Measurements from ENCODE around the gene FRMD6.

Gene FRMD6

GRCh38 chr14:51707327-51707726 lies 55.6 kb downstream of the FRMD6 start:
- no peak for TF ChIP-seq CTCF (IDR thresholded peaks at IDR 0.05; ENCODE audit: low read depth, low read length)
- H3K4me3 ChIP-seq (replicated peaks in 1 of 2; ENCODE audit: low read depth in 2 of 2, low read length in 2 of 2): no peak overlapping the region
- DNase-seq (ENCODE audit: low read depth in 2 of 2): peak; percentile 24 to 47

- DNase-seq (ENCODE audit: low read depth in 2 of 2): peak in 1 of 2 donors; percentile 59
- H3K4me3 ChIP-seq (replicated peaks in 1 of 2; ENCODE audit: low read depth in 2 of 2, low read length in 2 of 2): no peak overlapping the region
- TF ChIP-seq CTCF (IDR thresholded peaks at IDR 0.05; ENCODE audit: low read depth, low read length): no peak
These were observed 59.8 kb downstream of the FRMD6 start for GRCh38 chr14:51711505-51711904.

GRCh38 chr14:51715250-51715649 lies 63.5 kb downstream of the FRMD6 start:
- no peak overlapping the region for H3K4me3 ChIP-seq (replicated peaks in 1 of 2; ENCODE audit: low read depth in 2 of 2, low read length in 2 of 2)
- TF ChIP-seq CTCF (IDR thresholded peaks at IDR 0.05; ENCODE audit: low read depth, low read length): no peak
- DNase-seq (ENCODE audit: low read depth in 2 of 2): no peak

- TF ChIP-seq CTCF (IDR thresholded peaks at IDR 0.05; ENCODE audit: low read depth, low read length): no peak
- DNase-seq (ENCODE audit: low read depth in 2 of 2): no peak
- no peak overlapping the region for H3K4me3 ChIP-seq (replicated peaks in 1 of 2; ENCODE audit: low read depth in 2 of 2, low read length in 2 of 2)
These were observed 64.0 kb downstream of the FRMD6 start for GRCh38 chr14:51715742-51716141.

- DNase-seq (ENCODE audit: low read depth in 2 of 2): peak in 1 of 2 donors; percentile 60
These were observed 64.9 kb downstream of the FRMD6 start for GRCh38 chr14:51716610-51717009.

GRCh38 chr14:51717766-51718165 lies 66.1 kb downstream of the FRMD6 start:
- H3K4me3 ChIP-seq (replicated peaks in 1 of 2; ENCODE audit: low read depth in 2 of 2, low read length in 2 of 2): no peak overlapping the region
- DNase-seq (ENCODE audit: low read depth in 2 of 2): no peak
- TF ChIP-seq CTCF (IDR thresholded peaks at IDR 0.05; ENCODE audit: low read depth, low read length): no peak

More at GRCh38 chr14:51716610-51717009, 64.9 kb downstream of the FRMD6 start:
- H3K4me3 ChIP-seq (replicated peaks in 1 of 2; ENCODE audit: low read depth in 2 of 2, low read length in 2 of 2): no peak overlapping the region
- TF ChIP-seq CTCF (IDR thresholded peaks at IDR 0.05; ENCODE audit: low read depth, low read length): no peak

GRCh38 chr14:51719955-51720354 lies 68.2 kb downstream of the FRMD6 start:
- DNase-seq (ENCODE audit: low read depth in 2 of 2): no peak
- TF ChIP-seq CTCF (IDR thresholded peaks at IDR 0.05; ENCODE audit: low read depth, low read length): no peak
- H3K4me3 ChIP-seq (replicated peaks in 1 of 2; ENCODE audit: low read depth in 2 of 2, low read length in 2 of 2): no peak overlapping the region

Measured in cardiac fibroblast (primary cell).